Stomach (tissue), 4 donors: ENCODE data around the gene GPRIN2.

Experiments
- CTCF ChIP-seq, 7 experiments: fragments of 450-650 bp in 4 of 7; fragments of 200-600 bp in 3 of 7; sonication (generic) in 3 of 7; IDR thresholded peaks; one replicate each; pipeline ENCODE4 v1.5.1; 2016 to 2019; ENCODE audit warnings: antibody characterized with exemption in 7 of 7, control low read depth in 2 of 7, mild to moderate bottlenecking in 1 of 7
- POLR2A ChIP-seq, 4 donors: fragments of 450-650 bp; IDR thresholded peaks; one replicate each; pipeline ENCODE4 v1.6.1; 2016; ENCODE audit warnings: antibody characterized with exemption in 4 of 4, control low read depth in 2 of 4, mild to moderate bottlenecking in 1 of 4, moderate library complexity in 1 of 4

- TF ChIP-seq CTCF (IDR thresholded peaks at IDR 0.05) (no peak), POLR2A (IDR thresholded peaks at IDR 0.05) (no peak)
Observed at GRCh38 chr10:46538717-46539426, 17.6 kb downstream of the GPRIN2 start.
